Measurements from ENCODE around the gene SCIN. TPM values are rescaled to one million over a fixed set of nuclear protein-coding genes. Genes with fewer than 3 reads are reported as not detected.

SCIN gene
- total RNA-seq, 3 donors from 2014 or later (not counting 1 experiment from before 2014, with no cell fraction given), result 0.08 TPM; not detected in 2

DNA sequence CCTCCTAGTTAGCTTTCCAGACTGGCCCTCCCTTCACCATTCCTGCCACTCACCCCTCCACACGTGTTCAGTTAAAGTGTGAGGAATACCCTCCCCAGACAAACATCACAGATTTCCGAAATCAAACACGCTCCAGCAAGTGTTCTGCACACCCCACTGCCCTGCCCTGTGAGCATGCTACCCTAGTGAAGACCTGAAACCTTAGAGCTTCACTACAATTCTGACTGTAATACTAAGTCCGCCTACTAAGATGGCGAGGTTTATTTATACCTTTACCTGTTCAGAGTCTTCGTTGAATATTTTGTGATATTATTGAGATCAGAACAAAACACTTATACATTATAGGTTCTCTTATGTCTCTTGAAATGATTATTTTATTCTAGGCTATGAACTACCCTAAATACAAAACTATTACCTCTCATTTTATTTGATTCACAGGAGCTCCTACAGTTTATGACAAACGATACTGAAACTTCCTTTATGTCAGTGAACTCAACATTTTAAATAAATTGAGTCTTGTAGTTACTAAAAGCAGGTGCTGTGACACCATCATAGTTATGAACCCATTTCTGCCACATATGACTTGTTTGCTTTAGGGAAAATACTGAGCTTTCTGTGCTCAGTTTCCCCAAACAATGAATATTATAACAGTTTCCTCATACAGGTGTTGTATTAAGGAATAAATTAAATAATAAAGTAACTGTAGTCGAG lies 8.6 kb downstream of the SCIN start:
- H3K36me3 Mint-ChIP-seq, result no peaks in the 10 kb centered on the region
- Histone ChIP-seq H3K9me3 (ENCODE audit: control insufficient read depth, insufficient read depth, low read length) (no peaks in the 10 kb centered on the region), H3K27ac (ENCODE audit: low read length) (no peak overlapping the region), H3K27me3 (ENCODE audit: control insufficient read depth, insufficient read depth, low read length) (no peaks in the 10 kb centered on the region), H3K4me1 (ENCODE audit: control insufficient read depth, insufficient read depth, low read length) (no peaks in the 10 kb centered on the region), H3K4me3 (ENCODE audit: low read length) (no peak overlapping the region), H3K36me3 (ENCODE audit: control insufficient read depth, insufficient read depth, low read length) (no peaks in the 10 kb centered on the region)
- intact Hi-C loops (cut with micrococcal nuclease), result no loop called here
- H3K4me3 Mint-ChIP-seq, result no peak overlapping the region
- no peaks in the 10 kb centered on the region for H3K27me3 Mint-ChIP-seq (ENCODE audit: low read depth in 2 of 2)
- no peak for ATAC-seq
- H3K27ac Mint-ChIP-seq, result no peak overlapping the region
- no peak for DNase-seq
- no peaks in the 10 kb centered on the region for H3K4me1 Mint-ChIP-seq
- H3K9me3 Mint-ChIP-seq, result no peaks in the 10 kb centered on the region
- WGBS (ENCODE audit: insufficient coverage), result 83% methylated on average over 6 of the region's 8 CpGs
- TF ChIP-seq, protein P1, sequence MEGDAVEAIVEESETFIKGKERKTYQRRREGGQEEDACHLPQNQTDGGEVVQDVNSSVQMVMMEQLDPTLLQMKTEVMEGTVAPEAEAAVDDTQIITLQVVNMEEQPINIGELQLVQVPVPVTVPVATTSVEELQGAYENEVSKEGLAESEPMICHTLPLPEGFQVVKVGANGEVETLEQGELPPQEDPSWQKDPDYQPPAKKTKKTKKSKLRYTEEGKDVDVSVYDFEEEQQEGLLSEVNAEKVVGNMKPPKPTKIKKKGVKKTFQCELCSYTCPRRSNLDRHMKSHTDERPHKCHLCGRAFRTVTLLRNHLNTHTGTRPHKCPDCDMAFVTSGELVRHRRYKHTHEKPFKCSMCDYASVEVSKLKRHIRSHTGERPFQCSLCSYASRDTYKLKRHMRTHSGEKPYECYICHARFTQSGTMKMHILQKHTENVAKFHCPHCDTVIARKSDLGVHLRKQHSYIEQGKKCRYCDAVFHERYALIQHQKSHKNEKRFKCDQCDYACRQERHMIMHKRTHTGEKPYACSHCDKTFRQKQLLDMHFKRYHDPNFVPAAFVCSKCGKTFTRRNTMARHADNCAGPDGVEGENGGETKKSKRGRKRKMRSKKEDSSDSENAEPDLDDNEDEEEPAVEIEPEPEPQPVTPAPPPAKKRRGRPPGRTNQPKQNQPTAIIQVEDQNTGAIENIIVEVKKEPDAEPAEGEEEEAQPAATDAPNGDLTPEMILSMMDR (IDR thresholded peaks at IDR 0.05), result no peak

DNA sequence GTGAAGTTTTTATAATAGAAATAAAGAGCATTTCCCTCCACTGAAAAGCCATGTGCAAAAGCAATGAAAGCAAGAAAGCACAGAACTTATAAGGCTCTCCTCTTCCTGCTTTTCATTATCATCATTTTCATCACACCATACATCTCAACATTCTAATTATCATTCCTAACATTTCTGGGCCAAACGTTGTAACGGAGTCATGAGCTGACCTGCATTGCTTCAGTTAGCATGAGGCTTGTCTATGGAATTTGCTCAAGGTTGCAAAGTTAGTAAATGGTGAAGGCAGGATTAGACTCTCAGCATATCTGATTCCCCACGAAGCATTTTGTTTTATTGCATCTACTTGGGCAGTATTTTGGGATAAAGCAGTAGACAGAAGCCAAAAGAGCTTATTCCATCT lies 11.4 kb downstream of the SCIN start:
- no peaks in the 10 kb centered on the region for H3K36me3 Mint-ChIP-seq
- no peak overlapping the region for H3K4me3 Mint-ChIP-seq
- intact Hi-C loops (cut with micrococcal nuclease), result no loop called here
- peaks cover 0 to 5% of the 10 kb centered on the region in 2 donors for H3K27me3 Mint-ChIP-seq (ENCODE audit: low read depth in 2 of 2)
- H3K9me3 Mint-ChIP-seq, result no peaks in the 10 kb centered on the region
- no peak overlapping the region for H3K27ac Mint-ChIP-seq
- no peak for ATAC-seq
- no peak overlapping the region for H3K27ac ChIP-seq (ENCODE audit: low read length)
- H3K4me1 Mint-ChIP-seq, result no peaks in the 10 kb centered on the region
- H3K4me3 ChIP-seq (ENCODE audit: low read length), result no peak overlapping the region
- H3K27me3 ChIP-seq (ENCODE audit: control insufficient read depth, insufficient read depth, low read length), result no peaks in the 10 kb centered on the region
- H3K4me1 ChIP-seq (ENCODE audit: control insufficient read depth, insufficient read depth, low read length), result no peaks in the 10 kb centered on the region
- 83% methylated on average over 3 of the region's 3 CpGs for WGBS (ENCODE audit: insufficient coverage)
- no peaks in the 10 kb centered on the region for H3K9me3 ChIP-seq (ENCODE audit: control insufficient read depth, insufficient read depth, low read length)
- no peak for DNase-seq
- TF ChIP-seq, protein P1 (IDR thresholded peaks at IDR 0.05), result no peak
- no peaks in the 10 kb centered on the region for H3K36me3 ChIP-seq (ENCODE audit: control insufficient read depth, insufficient read depth, low read length)

DNA sequence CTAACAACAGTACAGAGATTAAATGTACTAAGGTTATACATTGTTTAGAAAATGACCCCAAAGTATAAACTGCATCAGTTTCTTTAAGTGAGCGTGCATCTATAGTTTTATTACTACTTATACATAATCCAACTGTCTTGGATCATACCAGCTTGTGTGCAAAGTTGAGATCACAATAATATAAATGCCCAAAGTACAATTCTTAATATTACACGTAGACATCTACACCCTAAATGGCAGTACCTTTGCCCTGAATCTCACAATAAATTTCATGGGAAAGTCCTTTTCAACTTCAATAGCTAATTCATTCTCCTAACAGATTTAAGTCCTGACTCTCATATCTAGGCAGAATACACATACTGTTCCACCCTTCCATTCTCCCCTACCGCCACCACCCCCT lies 11.8 kb downstream of the SCIN start:
- Histone ChIP-seq H3K36me3 (ENCODE audit: control insufficient read depth, insufficient read depth, low read length) (no peaks in the 10 kb centered on the region), H3K4me3 (ENCODE audit: low read length) (no peak overlapping the region), H3K4me1 (ENCODE audit: control insufficient read depth, insufficient read depth, low read length) (no peaks in the 10 kb centered on the region), H3K27me3 (ENCODE audit: control insufficient read depth, insufficient read depth, low read length) (no peaks in the 10 kb centered on the region), H3K27ac (ENCODE audit: low read length) (no peak overlapping the region), H3K9me3 (ENCODE audit: control insufficient read depth, insufficient read depth, low read length) (no peaks in the 10 kb centered on the region)
- DNase-seq (no peak), ATAC-seq (no peak)
- peaks cover 0 to 5% of the 10 kb centered on the region in 2 donors for H3K27me3 Mint-ChIP-seq (ENCODE audit: low read depth in 2 of 2)
- no peaks in the 10 kb centered on the region for H3K4me1 Mint-ChIP-seq
- 81% methylated on average over 3 of the region's 3 CpGs for WGBS (ENCODE audit: insufficient coverage)
- H3K27ac Mint-ChIP-seq, result no peak overlapping the region
- intact Hi-C loops (cut with micrococcal nuclease), result no loop called here
- TF ChIP-seq, protein P1 (IDR thresholded peaks at IDR 0.05), result no peak
- H3K9me3 Mint-ChIP-seq, result no peaks in the 10 kb centered on the region
- no peaks in the 10 kb centered on the region for H3K36me3 Mint-ChIP-seq
- no peak overlapping the region for H3K4me3 Mint-ChIP-seq

GRCh38 chr7:12583176-12583575 lies 12.7 kb downstream of the SCIN start:
- no peak for DNase-seq
- H3K36me3 ChIP-seq (ENCODE audit: control insufficient read depth, insufficient read depth, low read length), result no peaks in the 10 kb centered on the region
- H3K27ac ChIP-seq (ENCODE audit: low read length), result no peak overlapping the region
- Mint-ChIP-seq H3K9me3 (no peaks in the 10 kb centered on the region), H3K36me3 (no peaks in the 10 kb centered on the region), H3K4me1 (no peaks in the 10 kb centered on the region), H3K27ac (no peak overlapping the region), H3K27me3 (ENCODE audit: low read depth in 2 of 2) (peaks cover 0 to 5% of the 10 kb centered on the region in 2 donors), H3K4me3 (no peak overlapping the region)
- no peak for ATAC-seq
- no peaks in the 10 kb centered on the region for H3K27me3 ChIP-seq (ENCODE audit: control insufficient read depth, insufficient read depth, low read length)
- H3K4me1 ChIP-seq (ENCODE audit: control insufficient read depth, insufficient read depth, low read length), result no peaks in the 10 kb centered on the region
- intact Hi-C loops (cut with micrococcal nuclease), result no loop called here
- no CpG with 5 or more reads among the region's 1 CpG for WGBS (ENCODE audit: insufficient coverage)
- H3K9me3 ChIP-seq (ENCODE audit: control insufficient read depth, insufficient read depth, low read length), result no peaks in the 10 kb centered on the region
- TF ChIP-seq, protein P1 (IDR thresholded peaks at IDR 0.05), result no peak
- no peak overlapping the region for H3K4me3 ChIP-seq (ENCODE audit: low read length)
